ENCODE measurements around the gene DIRAS1. TPM values are rescaled to one million over a fixed set of nuclear protein-coding genes. Genes with fewer than 3 reads are reported as not detected.

DIRAS1 gene
- total RNA-seq, 1 experiment from 2014 or later = 33.7 TPM

- Histone ChIP-seq H3K27me3 (ENCODE audit: insufficient read depth, low read length) (no peaks in the 10 kb centered on the region), H3K9me3 (ENCODE audit: control insufficient read depth in 1 of 2, insufficient read depth in 1 of 2, low read depth in 1 of 2, low read length in 2 of 2) (no peaks in the 10 kb centered on the region), H3K4me1 (ENCODE audit: control insufficient read depth in 1 of 2, insufficient read depth in 2 of 2, low read length in 2 of 2) (peaks cover 10 to 17% of the 10 kb centered on the region in 2 experiments), H3K4me3 (replicated peaks in 1 of 2; ENCODE audit: low read depth in 1 of 2, low read length in 2 of 2) (no peak overlapping the region), H3K79me2 (ENCODE audit: insufficient read depth, low read length) (no peaks in the 10 kb centered on the region), H3K27ac (ENCODE audit: low read depth, low read length) (no peak overlapping the region), H3K9me2 (ENCODE audit: insufficient read depth) (no peaks in the 10 kb centered on the region), H3K36me3 (ENCODE audit: control insufficient read depth in 1 of 2, insufficient read depth in 2 of 2, low read length in 2 of 2) (no peaks in the 10 kb centered on the region), H4K20me1 (ENCODE audit: insufficient read depth) (no peaks in the 10 kb centered on the region), H3K4me2 (ENCODE audit: low read length) (no peak overlapping the region), H2AFZ (ENCODE audit: low read depth, low read length, poor library complexity, severe bottlenecking) (no peak overlapping the region), H3K9ac (ENCODE audit: low read length) (no peak overlapping the region)
- intact Hi-C loops (cut with micrococcal nuclease) = no loop called here
- DNase-seq (ENCODE audit: low read depth, low spot score) = no peak
- ATAC-seq = no peak
- ChIA-PET RAD21 (ENCODE audit: low non-redundant PET in 1 of 2, low total read pairs in 2 of 2, uncharacterized antibody in 2 of 2, unreplicated experiment in 2 of 2) (no interaction called here), CTCF (no interaction called here), POLR2A (no interaction called here)
- no TSS peak for BruUV-seq (replicated peaks)
- TF ChIP-seq MAX (IDR thresholded peaks at IDR 0.05) (no peak), EZH2phosphoT487 (IDR thresholded peaks at IDR 0.05; ENCODE audit: borderline replicate concordance) (no peak), RAD21 (IDR thresholded peaks at IDR 0.05; ENCODE audit: low read depth) (no peak), SRF (IDR thresholded peaks at IDR 0.05; ENCODE audit: low read depth) (no peak), SIN3A (IDR thresholded peaks at IDR 0.05; ENCODE audit: low read depth) (no peak), FOSL1 (IDR thresholded peaks at IDR 0.05; ENCODE audit: low read depth) (no peak), ZFX (IDR thresholded peaks at IDR 0.05) (no peak), CBX3 (IDR thresholded peaks at IDR 0.05; ENCODE audit: low read depth) (no peak), ELF1 (IDR thresholded peaks at IDR 0.05; ENCODE audit: borderline replicate concordance, low read depth) (no peak), SP1 (IDR thresholded peaks at IDR 0.05; ENCODE audit: low read depth) (no peak), JUND (IDR thresholded peaks at IDR 0.05) (no peak), CTCF (IDR thresholded peaks at IDR 0.05 in 2 of 3, conservative IDR thresholded peaks at IDR 0.05 in 1 of 3; ENCODE audit: borderline replicate concordance in 1 of 3, insufficient read depth in 1 of 3, low read depth in 2 of 3, low read length in 2 of 3) (no peak), POLR2A (IDR thresholded peaks at IDR 0.05; ENCODE audit: borderline replicate concordance, extremely low read depth, insufficient read depth, insufficient read length) (no peak), ZNF274 (IDR thresholded peaks at IDR 0.05; ENCODE audit: low read depth, low read length) (no peak), ATF3 (IDR thresholded peaks at IDR 0.05) (no peak), EZH2 (IDR thresholded peaks at IDR 0.05) (no peak), POLR2AphosphoS5 (IDR thresholded peaks at IDR 0.05; ENCODE audit: low read depth, low read length) (no peak)
Observed at GRCh38 chr19:2727640-2727944, 6.4 kb upstream of the DIRAS1 start.
